HUES6 (cell line): ENCODE measurements around the gene GNG4.
"Not testable (repeated sequence)": the region's sequence is repeated elsewhere in the genome, so short reads cannot be mapped to it uniquely, and the experiment has no call there.

Source experiments
- H3K27ac ChIP-seq: 2 replicates; pipeline ENCODE4 v1.7.0; 2013; ENCODE audit warnings: low read depth, mild to moderate bottlenecking, low read length, inconsistent platforms
- H3K27me3 ChIP-seq: 2 replicates; pipeline ENCODE4 v1.6.1; 2013; ENCODE audit warnings: low read length; ENCODE audit not compliant: control insufficient read depth, insufficient read depth
- H3K36me3 ChIP-seq: 2 replicates; pipeline ENCODE4 v1.6.1; 2013; ENCODE audit warnings: low read length; ENCODE audit not compliant: control insufficient read depth, insufficient read depth
- H3K4me1 ChIP-seq: 2 replicates; pipeline ENCODE4 v1.6.1; 2013; ENCODE audit warnings: low read length; ENCODE audit not compliant: control insufficient read depth, insufficient read depth
- H3K4me3 ChIP-seq: 2 replicates; pipeline ENCODE4 v1.5.1; 2013; ENCODE audit warnings: low read depth, low read length
- H3K9ac ChIP-seq: one replicate; pipeline ENCODE4 v1.6.1; 2013; ENCODE audit warnings: mild to moderate bottlenecking, low read length
- H3K9me3 ChIP-seq: 2 replicates; pipeline ENCODE4 v1.6.1; 2013; ENCODE audit warnings: low read depth, low read length; ENCODE audit not compliant: control insufficient read depth, insufficient read depth

The GNG4 gene

DNA sequence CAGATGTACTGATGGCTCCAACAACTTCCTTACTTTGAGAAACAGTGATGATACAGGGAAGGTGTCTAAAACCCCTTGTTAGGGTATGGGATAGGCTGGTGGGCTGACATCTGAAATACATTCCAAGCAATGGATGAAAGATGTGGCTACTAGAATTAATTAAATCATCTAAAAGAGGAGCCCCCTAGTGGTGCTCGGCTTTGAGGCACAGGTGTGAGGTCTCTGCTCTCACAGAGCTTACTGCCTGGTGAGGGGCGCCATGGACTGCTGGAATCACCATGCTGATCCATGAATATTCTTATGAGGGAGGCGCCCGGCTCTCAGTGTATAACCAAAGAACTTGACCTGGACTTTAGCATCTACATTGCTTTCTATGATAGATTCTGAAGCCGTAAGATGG lies 48.5 kb downstream of the GNG4 start:
- H3K9ac ChIP-seq: no peak overlapping the region
- no peak overlapping the region for H3K4me3 ChIP-seq
- H3K36me3 ChIP-seq: no peaks in the 10 kb centered on the region
- H3K4me1 ChIP-seq: no peaks in the 10 kb centered on the region
- H3K27ac ChIP-seq: no peak overlapping the region
- no peaks in the 10 kb centered on the region for H3K27me3 ChIP-seq
- H3K9me3 ChIP-seq: no peaks in the 10 kb centered on the region

DNA sequence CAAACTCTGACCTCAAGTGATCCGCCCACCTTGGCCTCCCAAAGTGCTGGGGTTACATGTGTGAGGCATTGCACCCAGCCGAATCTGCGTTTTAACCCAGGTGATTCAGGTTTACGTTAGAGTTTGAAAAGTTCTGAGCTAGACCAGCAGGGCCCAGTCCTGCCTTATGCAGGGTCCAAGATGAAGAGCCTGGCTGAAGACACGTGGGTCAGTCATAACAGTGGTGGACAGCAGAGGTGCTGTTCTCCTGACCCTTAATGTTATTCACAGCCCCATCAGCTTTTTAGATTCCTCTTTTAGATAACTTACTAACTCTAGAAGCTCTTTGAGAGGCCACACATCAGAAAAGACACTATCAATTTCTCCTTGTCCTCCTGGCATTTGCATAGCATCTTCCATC lies 50.0 kb downstream of the GNG4 start:
- Histone ChIP-seq H3K9ac (no peak overlapping the region), H3K36me3 (no peaks in the 10 kb centered on the region), H3K4me3 (no peak overlapping the region), H3K27ac (no peak overlapping the region), H3K27me3 (no peaks in the 10 kb centered on the region), H3K4me1 (no peaks in the 10 kb centered on the region), H3K9me3 (no peaks in the 10 kb centered on the region)

DNA sequence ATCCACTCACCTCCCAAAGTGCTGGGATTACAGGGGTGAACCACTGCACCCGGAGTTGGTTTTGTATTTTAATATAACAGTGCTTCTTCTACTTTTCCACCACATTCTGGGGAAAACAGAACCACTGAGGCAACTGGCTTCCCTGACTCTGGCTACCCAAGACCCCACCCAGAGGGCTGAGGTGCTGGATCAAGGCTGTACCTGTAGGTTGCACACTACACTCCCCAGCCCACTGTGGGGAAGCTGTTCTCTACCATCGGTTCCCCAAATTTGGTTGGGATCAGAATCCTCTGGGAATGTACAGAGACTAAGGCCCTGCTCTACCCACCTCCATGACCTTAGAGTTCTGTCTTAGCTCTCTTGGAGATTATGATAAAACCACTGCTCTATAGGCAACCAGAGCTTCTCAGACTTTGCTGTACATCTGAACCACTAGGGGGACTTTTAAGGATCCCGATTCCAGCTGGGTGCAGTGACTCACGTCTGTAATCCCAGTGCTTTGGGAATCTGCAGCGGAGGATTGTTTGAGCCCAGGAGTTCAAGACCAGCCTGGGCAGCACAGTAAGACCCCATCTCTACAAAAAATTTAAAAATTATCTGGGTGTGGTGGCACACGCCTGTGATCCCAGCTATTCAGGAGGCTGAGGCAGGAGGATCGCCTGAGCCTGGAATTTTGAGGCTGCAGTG lies 51.6 kb downstream of the GNG4 start:
- Histone ChIP-seq H3K4me1 (no peaks in the 10 kb centered on the region), H3K9me3 (no peaks in the 10 kb centered on the region), H3K36me3 (no peaks in the 10 kb centered on the region), H3K4me3 (no peak overlapping the region), H3K27me3 (no peaks in the 10 kb centered on the region), H3K27ac (no peak overlapping the region), H3K9ac (no peak overlapping the region)

DNA sequence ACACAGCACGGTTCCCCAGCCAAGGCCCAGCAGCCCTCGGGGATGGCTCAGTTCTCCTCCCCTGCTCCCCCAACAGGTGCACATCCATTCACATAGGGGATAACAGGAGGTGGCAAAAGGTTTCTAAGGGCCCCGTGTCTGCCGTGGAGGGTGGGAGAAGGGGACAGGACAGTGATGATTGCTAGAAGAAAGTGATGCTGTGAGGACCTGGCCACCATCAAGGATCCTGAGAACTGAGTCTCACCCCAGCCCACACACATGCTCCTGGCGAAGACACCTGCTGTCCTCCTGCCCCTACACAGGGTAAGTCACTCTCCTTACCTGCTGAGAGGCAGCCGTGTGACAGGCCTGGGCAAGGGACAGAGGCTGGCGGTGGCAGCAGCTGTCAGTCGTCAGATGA lies 54.5 kb downstream of the GNG4 start:
- Histone ChIP-seq H3K9me3 (no peaks in the 10 kb centered on the region), H3K27me3 (no peaks in the 10 kb centered on the region), H3K4me1 (no peaks in the 10 kb centered on the region), H3K36me3 (no peaks in the 10 kb centered on the region), H3K27ac (no peak overlapping the region), H3K4me3 (no peak overlapping the region), H3K9ac (no peak overlapping the region)

DNA sequence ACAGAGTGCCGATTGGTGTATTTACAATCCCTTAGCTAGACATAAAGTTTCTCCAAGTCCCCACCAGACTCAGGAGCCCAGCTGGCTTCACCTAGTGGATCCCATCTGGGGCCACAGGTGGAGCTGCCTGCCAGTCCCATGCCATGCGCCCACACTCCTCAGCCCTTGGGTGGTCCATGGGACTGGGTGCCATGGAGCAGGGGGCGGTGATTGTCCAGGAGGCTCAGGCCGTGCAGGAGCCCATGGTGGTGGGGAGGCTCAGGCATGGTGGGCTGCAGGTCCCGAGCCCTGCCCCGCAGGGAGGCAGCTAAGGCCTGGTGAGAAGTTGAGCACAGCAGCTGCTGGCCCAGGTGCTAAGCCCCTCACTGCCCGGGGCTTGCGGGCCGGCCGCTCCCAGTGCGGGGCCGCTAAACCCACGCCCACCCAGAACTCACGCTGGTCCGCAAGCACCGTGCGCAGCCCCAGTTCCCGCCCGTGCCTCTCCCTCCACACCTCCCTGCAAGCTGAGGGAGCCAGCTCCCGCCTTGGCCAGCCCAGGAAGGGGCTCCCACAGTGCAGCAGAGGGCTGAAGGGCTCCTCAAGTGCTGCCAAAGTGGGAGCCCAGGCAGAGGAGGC lies 55.2 kb downstream of the GNG4 start:
- not testable (repeated sequence) for H3K4me3 ChIP-seq, H3K9ac ChIP-seq, H3K36me3 ChIP-seq, H3K9me3 ChIP-seq, H3K27me3 ChIP-seq, H3K27ac ChIP-seq, H3K4me1 ChIP-seq

DNA sequence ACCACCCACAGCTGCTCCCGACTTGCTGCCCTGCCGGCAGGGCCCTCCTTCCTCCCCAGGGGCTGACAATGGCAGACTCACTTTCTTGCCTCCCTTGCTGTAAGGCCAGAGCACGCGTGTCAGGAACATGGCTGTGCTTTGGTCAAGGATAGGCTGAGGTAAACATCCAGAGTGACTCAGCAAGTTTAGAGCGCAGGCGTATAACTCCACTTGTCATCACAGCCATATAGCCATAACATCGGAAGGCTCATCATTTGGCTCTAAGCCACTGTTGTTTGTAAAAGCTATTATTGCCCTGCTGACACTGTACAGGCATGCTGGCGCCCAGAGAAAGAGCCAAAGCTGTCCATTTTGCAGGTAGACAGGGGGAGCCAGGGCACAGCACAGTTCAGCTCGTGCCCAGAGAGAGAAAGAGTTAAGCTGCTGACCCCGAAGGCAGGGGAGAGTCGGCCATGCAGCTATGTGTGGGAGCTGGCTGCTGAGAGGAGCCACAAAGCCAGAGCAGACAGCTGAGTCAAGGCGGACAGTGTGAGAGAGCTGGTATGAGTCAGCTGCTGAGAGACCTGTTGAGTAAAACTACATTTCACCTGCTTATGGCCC lies 60.6 kb downstream of the GNG4 start:
- Histone ChIP-seq H3K4me1 (no peaks in the 10 kb centered on the region), H3K36me3 (peaks cover 11% of the 10 kb centered on the region), H3K9me3 (peaks cover 21% of the 10 kb centered on the region), H3K27ac (no peak overlapping the region), H3K4me3 (no peak overlapping the region), H3K9ac (no peak overlapping the region), H3K27me3 (no peaks in the 10 kb centered on the region)

DNA sequence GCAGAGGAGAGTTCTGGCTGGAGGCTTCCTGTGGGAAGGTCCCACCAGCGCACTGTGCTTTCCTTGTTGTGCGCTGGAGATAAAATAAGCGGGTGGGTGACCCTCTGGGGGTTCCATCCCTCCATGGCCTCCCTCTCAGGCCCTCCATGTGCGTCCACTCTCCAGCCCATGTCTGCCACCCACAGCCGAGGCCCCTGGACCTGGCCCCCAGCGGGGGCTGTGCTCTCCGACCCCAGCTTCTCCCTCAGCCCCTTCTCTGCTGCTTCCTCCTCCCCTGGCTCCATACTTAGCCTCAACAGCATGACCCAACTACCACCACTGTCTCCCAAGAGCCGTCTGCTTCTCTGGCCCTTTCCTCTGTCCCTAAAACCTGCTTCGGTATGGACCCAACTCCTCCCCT lies 61.4 kb downstream of the GNG4 start:
- peaks cover 11% of the 10 kb centered on the region for H3K36me3 ChIP-seq
- H3K27ac ChIP-seq: no peak overlapping the region
- no peak overlapping the region for H3K9ac ChIP-seq
- no peaks in the 10 kb centered on the region for H3K4me1 ChIP-seq
- H3K27me3 ChIP-seq: no peaks in the 10 kb centered on the region
- H3K4me3 ChIP-seq: no peak overlapping the region
- peaks cover 21% of the 10 kb centered on the region for H3K9me3 ChIP-seq

DNA sequence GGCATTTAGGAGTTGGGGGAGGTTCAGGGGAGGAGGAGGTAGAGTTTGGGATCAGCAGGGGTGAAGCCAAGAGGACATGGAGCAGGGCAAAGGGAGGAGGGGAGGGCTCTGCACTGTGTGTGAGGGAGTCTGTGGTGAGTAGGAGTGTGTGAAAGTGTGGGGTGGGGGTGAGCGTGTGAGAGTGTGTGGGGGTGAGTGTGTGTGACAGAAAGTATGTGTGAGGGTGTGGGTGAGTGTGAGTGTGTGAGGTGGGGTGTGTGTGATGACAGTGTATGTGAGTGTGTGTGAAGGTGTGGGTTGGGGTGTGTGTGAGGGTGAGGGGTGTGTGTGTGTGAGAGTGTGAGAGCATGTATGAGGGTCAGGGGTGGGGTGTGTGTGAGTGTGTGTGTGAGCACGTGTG lies 62.6 kb downstream of the GNG4 start:
- Histone ChIP-seq H3K36me3 (peaks cover 11% of the 10 kb centered on the region), H3K27ac (no peak overlapping the region), H3K4me3 (no peak overlapping the region), H3K27me3 (no peaks in the 10 kb centered on the region), H3K9me3 (peaks cover 21% of the 10 kb centered on the region), H3K4me1 (no peaks in the 10 kb centered on the region), H3K9ac (no peak overlapping the region)

DNA sequence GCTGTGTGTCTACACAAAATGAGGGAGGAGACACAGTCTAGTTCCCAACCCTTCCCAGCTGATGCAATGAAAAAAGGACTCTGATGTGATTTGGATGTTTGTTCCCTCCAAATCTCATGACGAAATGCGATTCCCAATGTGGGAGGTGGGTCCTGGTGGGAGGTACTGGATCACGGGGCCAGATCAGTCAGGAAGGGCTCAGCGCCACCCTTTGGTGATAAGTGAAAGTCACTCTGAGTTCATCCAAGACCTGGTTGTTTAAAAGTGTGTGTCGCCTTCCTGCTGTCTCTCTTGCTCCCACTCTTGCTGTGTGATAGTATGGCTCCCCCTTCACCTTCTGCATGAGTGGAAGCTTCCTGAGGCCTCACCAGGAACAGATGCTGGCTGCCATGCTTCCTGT lies 63.2 kb downstream of the GNG4 start:
- peaks cover 11% of the 10 kb centered on the region for H3K36me3 ChIP-seq
- H3K9ac ChIP-seq: no peak overlapping the region
- H3K4me3 ChIP-seq: no peak overlapping the region
- no peaks in the 10 kb centered on the region for H3K27me3 ChIP-seq
- no peaks in the 10 kb centered on the region for H3K4me1 ChIP-seq
- no peak overlapping the region for H3K27ac ChIP-seq
- H3K9me3 ChIP-seq: peaks cover 21% of the 10 kb centered on the region

DNA sequence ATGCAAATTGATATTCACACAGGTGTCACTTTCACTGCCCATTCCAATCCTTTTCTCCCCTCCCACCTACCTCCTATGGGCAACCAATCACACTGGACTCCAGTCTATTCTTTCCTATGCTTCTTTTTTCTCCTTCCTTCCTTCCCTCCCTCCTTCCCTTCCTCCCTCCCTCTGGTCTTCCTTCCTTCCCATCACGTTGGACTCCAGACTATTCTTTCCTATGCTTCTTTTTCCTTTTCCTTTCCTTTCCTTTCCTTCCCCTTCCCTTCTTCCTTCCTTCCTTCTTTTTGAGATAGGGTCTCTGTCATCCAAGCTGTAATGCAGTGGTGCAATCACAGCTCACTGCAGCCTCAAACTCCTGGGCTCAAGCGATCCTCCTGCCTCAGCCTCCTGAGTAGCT lies 64.6 kb downstream of the GNG4 start:
- Histone ChIP-seq H3K4me3 (no peak overlapping the region), H3K9ac (no peak overlapping the region), H3K36me3 (peaks cover 16% of the 10 kb centered on the region), H3K27me3 (no peaks in the 10 kb centered on the region), H3K27ac (no peak overlapping the region), H3K9me3 (peaks cover 23% of the 10 kb centered on the region), H3K4me1 (no peaks in the 10 kb centered on the region)

DNA sequence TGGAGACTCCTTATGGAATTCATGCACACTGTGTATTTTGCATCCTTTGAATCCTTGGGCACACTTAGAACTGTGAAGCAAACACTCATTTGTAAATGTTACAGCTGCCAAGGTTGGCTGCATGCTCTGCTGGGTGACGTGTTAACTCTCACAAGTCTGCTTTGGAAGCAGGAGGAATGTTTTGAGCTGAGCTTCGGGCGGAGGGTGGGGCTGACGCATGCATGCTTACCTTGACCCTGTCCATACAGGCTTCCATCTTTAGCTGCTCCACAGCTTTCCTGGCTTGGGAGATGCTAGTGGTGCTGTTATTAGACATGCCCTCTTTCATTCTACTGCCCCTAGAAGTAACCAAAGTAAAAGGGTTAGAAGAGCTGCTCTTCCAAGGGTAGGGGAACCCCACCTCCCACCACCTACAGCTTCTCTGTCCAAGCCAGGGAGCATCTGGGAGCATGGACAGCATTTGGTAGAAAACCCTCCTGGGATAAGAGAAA lies 66.0 kb downstream of the GNG4 start:
- no peak overlapping the region for H3K9ac ChIP-seq
- no peaks in the 10 kb centered on the region for H3K4me1 ChIP-seq
- H3K9me3 ChIP-seq: peaks cover 11% of the 10 kb centered on the region
- H3K27me3 ChIP-seq: no peaks in the 10 kb centered on the region
- no peak overlapping the region for H3K27ac ChIP-seq
- no peak overlapping the region for H3K4me3 ChIP-seq
- H3K36me3 ChIP-seq: peaks cover 7% of the 10 kb centered on the region; the same call in 1 of the 2 replicates
